Neural cell (in vitro differentiated cells): Measurements from ENCODE around the gene MIS18BP1.

Experiments
- CTCF ChIP-seq: fragments of 450-650 bp; IDR thresholded peaks from 2 replicates; pipeline ENCODE4 v1.5.1; 2014; ENCODE audit warnings: antibody characterized with exemption, mild to moderate bottlenecking, moderate library complexity; ENCODE audit not compliant: poor library complexity, severe bottlenecking
- EP300 ChIP-seq: fragments of 450-650 bp; conservative IDR thresholded peaks from 2 replicates; pipeline ENCODE4 v1.6.1; 2014; ENCODE audit warnings: antibody characterized with exemption, mild to moderate bottlenecking, moderate library complexity; ENCODE audit not compliant: poor library complexity, severe bottlenecking
- EZH2 ChIP-seq: fragments of 200-600, 300-800 bp; shearing (Covaris generic), sonication (generic); IDR thresholded peaks from 2 replicates; pipeline ENCODE4 v1.6.1; 2014; ENCODE audit warnings: antibody characterized with exemption, low read length, borderline replicate concordance, mild to moderate bottlenecking; ENCODE audit not compliant: insufficient read depth, poor library complexity, severe bottlenecking
- POLR2AphosphoS5 ChIP-seq: IDR thresholded peaks from 2 replicates; pipeline ENCODE4 v1.6.1; 2012
- RAD21 ChIP-seq: fragments of 450-650 bp; conservative IDR thresholded peaks from 2 replicates; pipeline ENCODE4 v1.6.1; 2014; ENCODE audit warnings: antibody characterized with exemption, mild to moderate bottlenecking, moderate library complexity
- REST ChIP-seq: IDR thresholded peaks from 2 replicates; pipeline ENCODE4 v1.6.1; 2012; ENCODE audit warnings: borderline replicate concordance
- SMC3 ChIP-seq: fragments of 450-650 bp; conservative IDR thresholded peaks from 2 replicates; pipeline ENCODE4 v1.6.1; 2014; ENCODE audit warnings: antibody characterized with exemption, mild to moderate bottlenecking, moderate library complexity; ENCODE audit not compliant: poor library complexity

- TF ChIP-seq CTCF = no peak
- no peak for TF ChIP-seq EZH2
- no peak for TF ChIP-seq EP300
- no peak for TF ChIP-seq REST
- no peak for TF ChIP-seq POLR2AphosphoS5
- TF ChIP-seq SMC3 = no peak
- TF ChIP-seq RAD21 = no peak
Measured at GRCh38 chr14:45201905-45202304, 51.1 kb downstream of the MIS18BP1 start.
